GM23338 (cell line): ENCODE measurements around the gene LURAP1L. TPM values are rescaled to one million over a fixed set of nuclear protein-coding genes. Genes with fewer than 3 reads are reported as not detected.

Source experiments
- ATAC-seq: fragments of 200-7000 bp; cut with Tn5 transposase; 3 replicates; pipeline ENCODE4 v1.9.1; 2020
- DNase-seq: peaks from one replicate; pipeline ENCODE4 v3.0.0-alpha.2; 2015; ENCODE audit warnings: low spot score
- H2AFZ ChIP-seq: fragments of 200-600 bp; sonication (generic); 2 replicates; pipeline ENCODE4 v1.8.0; 2016; ENCODE audit warnings: antibody characterized with exemption, mild to moderate bottlenecking, moderate library complexity
- H3F3A ChIP-seq: fragments of 200-600 bp; sonication (generic); replicated peaks from 2 replicates; pipeline ENCODE4 v1.8.0; 2017; ENCODE audit warnings: antibody characterized with exemption, mixed run types, low read depth
- H3K27ac ChIP-seq: fragments of 200-600 bp; sonication (generic); 2 replicates; pipeline ENCODE4 v1.6.1; 2016; ENCODE audit warnings: low read depth
- H3K27me3 ChIP-seq: fragments of 200-600 bp; sonication (generic); 2 replicates; pipeline ENCODE4 v1.8.0; 2016; ENCODE audit warnings: mild to moderate bottlenecking, mixed run types, moderate library complexity; ENCODE audit not compliant: insufficient read depth
- H3K36me3 ChIP-seq: fragments of 200-600 bp; sonication (generic); 2 replicates; pipeline ENCODE4 v1.8.0; 2016; ENCODE audit warnings: mild to moderate bottlenecking; ENCODE audit not compliant: insufficient read depth
- H3K4me1 ChIP-seq: fragments of 200-600 bp; sonication (generic); 2 replicates; pipeline ENCODE4 v1.8.0; 2016; ENCODE audit warnings: mild to moderate bottlenecking, moderate library complexity; ENCODE audit not compliant: insufficient read depth
- H3K4me2 ChIP-seq: fragments of 200-600 bp; sonication (generic); 2 replicates; pipeline ENCODE4 v1.7.1; 2017; ENCODE audit warnings: mixed run types
- H3K4me3 ChIP-seq: fragments of 200-600 bp; sonication (generic); 2 replicates; pipeline ENCODE4 v1.6.1; 2016; ENCODE audit warnings: mixed run types
- H3K79me2 ChIP-seq: fragments of 200-600 bp; sonication (generic); replicated peaks from 2 replicates; pipeline ENCODE4 v1.8.0; 2017; ENCODE audit warnings: mild to moderate bottlenecking; ENCODE audit not compliant: insufficient read depth
- H3K9me2 ChIP-seq: fragments of 200-600 bp; sonication (generic); 2 replicates; pipeline ENCODE4 v1.8.0; 2017; ENCODE audit not compliant: insufficient read depth
- H4K20me1 ChIP-seq: fragments of 200-600 bp; sonication (generic); replicated peaks from 2 replicates; pipeline ENCODE4 v1.8.0; 2017; ENCODE audit warnings: mild to moderate bottlenecking; ENCODE audit not compliant: insufficient read depth
- H3K27ac Mint-ChIP-seq: 2 replicates; pipeline ENCODE4 v1.8.0; 2020; ENCODE audit warnings: inconsistent platforms, mild to moderate bottlenecking, moderate library complexity, mixed read lengths
- H3K27me3 Mint-ChIP-seq: 3 replicates; pipeline ENCODE4 v1.8.0; 2022; ENCODE audit warnings: low read depth, mild to moderate bottlenecking, moderate library complexity, mixed read lengths, inconsistent platforms; ENCODE audit not compliant: insufficient read depth, poor library complexity
- H3K36me3 Mint-ChIP-seq: 3 replicates; pipeline ENCODE4 v1.8.0; 2021; ENCODE audit warnings: low read depth, mild to moderate bottlenecking, inconsistent platforms, moderate library complexity, mixed read lengths
- H3K4me1 Mint-ChIP-seq: 3 replicates; pipeline ENCODE4 v1.8.0; 2020; ENCODE audit warnings: mild to moderate bottlenecking, inconsistent platforms, mixed read lengths
- H3K4me3 Mint-ChIP-seq: 3 replicates; pipeline ENCODE4 v1.8.0; 2021; ENCODE audit warnings: moderate library complexity, mild to moderate bottlenecking, inconsistent platforms, mixed read lengths
- H3K9me3 Mint-ChIP-seq: 3 replicates; pipeline ENCODE4 v1.8.0; 2020; ENCODE audit warnings: moderate library complexity, mild to moderate bottlenecking, inconsistent platforms, mixed read lengths
- CREB1 ChIP-seq: fragments of 250-450 bp; sonication (Bioruptor Pico); IDR thresholded peaks from 2 replicates; pipeline ENCODE4 v1.5.0; 2020; ENCODE audit warnings: low read depth, mild to moderate bottlenecking, moderate library complexity
- CTCF ChIP-seq, 2 experiments: fragments of 200-600 bp in 1 of 2; sonication (generic) in 1 of 2; conservative IDR thresholded peaks; 2 replicates each; pipeline versions ENCODE4 v1.5.1 to v1.6.1; 2016 to 2017; ENCODE audit warnings: antibody characterized with exemption in 2 of 2, low read depth in 2 of 2, mild to moderate bottlenecking in 2 of 2, moderate library complexity in 1 of 2
- ETS1 ChIP-seq: IDR thresholded peaks from 2 replicates; pipeline ENCODE4 v1.6.1; 2016; ENCODE audit warnings: antibody characterized with exemption
- EZH2 ChIP-seq: fragments of 200-600 bp; sonication (generic); IDR thresholded peaks from one replicate; pipeline ENCODE4 v1.8.0; 2017; ENCODE audit warnings: antibody characterized with exemption, mild to moderate bottlenecking, low read depth; ENCODE audit not compliant: unreplicated experiment
- EZH2phosphoT487 ChIP-seq: fragments of 200-600 bp; sonication (generic); IDR thresholded peaks from one replicate; pipeline ENCODE4 v1.8.1; 2018; ENCODE audit warnings: antibody characterized with exemption; ENCODE audit not compliant: unreplicated experiment
- JUNB ChIP-seq: IDR thresholded peaks from one replicate; pipeline ENCODE4 v1.6.1; 2016; ENCODE audit warnings: antibody characterized with exemption; ENCODE audit not compliant: unreplicated experiment
- NANOG ChIP-seq: IDR thresholded peaks from 2 replicates; pipeline ENCODE4 v1.6.1; 2016; ENCODE audit warnings: antibody characterized with exemption, borderline replicate concordance
- POLR2AphosphoS5 ChIP-seq: IDR thresholded peaks from 2 replicates; pipeline ENCODE4 v1.6.1; 2016; ENCODE audit warnings: antibody characterized with exemption, low read depth
- REST ChIP-seq: IDR thresholded peaks from one replicate; pipeline ENCODE4 v1.6.1; 2018; ENCODE audit warnings: antibody characterized with exemption; ENCODE audit not compliant: unreplicated experiment
- STAT1 ChIP-seq: IDR thresholded peaks from one replicate; pipeline ENCODE4 v1.6.1; 2016; ENCODE audit warnings: antibody characterized with exemption; ENCODE audit not compliant: unreplicated experiment
- ZNF114 ChIP-seq: fragments of 250-450 bp; sonication (Bioruptor Pico); IDR thresholded peaks from 2 replicates; pipeline ENCODE4 v1.5.0; 2020; ENCODE audit warnings: mild to moderate bottlenecking, moderate library complexity
- ZNF331 ChIP-seq: fragments of 250-450 bp; sonication (Bioruptor Pico); IDR thresholded peaks from 2 replicates; pipeline ENCODE4 v1.5.0; 2020; ENCODE audit warnings: low read depth, mild to moderate bottlenecking, moderate library complexity
- ZNF462 ChIP-seq: fragments of 250-450 bp; sonication (Bioruptor Pico); IDR thresholded peaks from 2 replicates; pipeline ENCODE4 v1.5.0; 2020; ENCODE audit warnings: mild to moderate bottlenecking, moderate library complexity
- polyA plus RNA-seq: library from polyadenylated mRNA; unstranded; fragments of >200 nt; fragmentation: Nextera tagmentation; extraction: Ambion mirVana; gene quantifications from 2 replicates; pipeline ENCODE4 v1.2.1, GENCODE V29; 2016
- total RNA-seq: library from RNA; depleted of rRNA; stranded (reverse); fragments of >200 nt; shearing (Covaris generic); gene quantifications from 2 replicates; pipeline ENCODE4 v1.2.3, GENCODE V29; 2014

Gene LURAP1L
- total and polyA plus RNA-seq, 2 experiments from 2014 or later: 1.2 to 1.6 TPM

GRCh38 chr9:12798066-12798770, 23.4 kb downstream of the LURAP1L start:
- H3K9me3 Mint-ChIP-seq: no peaks in the 10 kb centered on the region
- H3K4me3 Mint-ChIP-seq: no peak overlapping the region
- no peaks in the 10 kb centered on the region for H3K27me3 Mint-ChIP-seq
- no peaks in the 10 kb centered on the region for H4K20me1 ChIP-seq
- no peak overlapping the region for H2AFZ ChIP-seq
- no peaks in the 10 kb centered on the region for H3K9me2 ChIP-seq
- no peaks in the 10 kb centered on the region for H3K4me1 Mint-ChIP-seq
- H3K27ac Mint-ChIP-seq: no peak overlapping the region
- no peak overlapping the region for H3K4me3 ChIP-seq
- H3K79me2 ChIP-seq: no peaks in the 10 kb centered on the region
- H3K4me1 ChIP-seq: no peaks in the 10 kb centered on the region
- no peaks in the 10 kb centered on the region for H3K27me3 ChIP-seq
- no peak overlapping the region for H3K4me2 ChIP-seq
- TF ChIP-seq CREB1 (CRISPR knock-in tag): no peak
- no peak for TF ChIP-seq EZH2phosphoT487
- TF ChIP-seq ZNF331: no peak
- no peak for TF ChIP-seq ZNF462
- TF ChIP-seq NANOG: no peak
- no peak for TF ChIP-seq STAT1
- no peak for TF ChIP-seq ZNF114 (CRISPR knock-in tag)
- TF ChIP-seq REST: no peak
- TF ChIP-seq ETS1: no peak
- TF ChIP-seq JUNB: no peak
- no peak for TF ChIP-seq EZH2
- TF ChIP-seq POLR2AphosphoS5: no peak
- TF ChIP-seq CTCF (conservative IDR thresholded peaks at IDR 0.05; ENCODE audit: low read depth in 2 of 2): no peak
- no peak overlapping the region for H3K27ac ChIP-seq
- H3F3A ChIP-seq: no peaks in the 10 kb centered on the region
- H3K36me3 ChIP-seq: no peaks in the 10 kb centered on the region
- DNase-seq (no peak), ATAC-seq (no peak)
- no peaks in the 10 kb centered on the region for H3K36me3 Mint-ChIP-seq
